GM21786 (cell line): ENCODE data around the gene ISYNA1.

Experiments
- ATAC-seq: cut with Tn5 transposase; IDR thresholded peaks from one replicate; pipeline ENCODE4 v1.9.1; 2021; ENCODE audit not compliant: unreplicated experiment

The ISYNA1 gene

GRCh38 chr19:18397242-18398202 lies 40.4 kb downstream of the ISYNA1 start, which contains the start of gene LRRC25:
TSS of gene LRRC25 (minus strand) at chr19:18397622. CDS start at chr19:18396963, 659 bp downstream.
- ATAC-seq: no peak

- ATAC-seq: no peak
These were observed 41.3 kb downstream of the ISYNA1 start for GRCh38 chr19:18396471-18397241.

GRCh38 chr19:18393836-18394235 lies 44.1 kb downstream of the ISYNA1 start:
- ATAC-seq: no peak

GRCh38 chr19:18392926-18393325 lies 45.0 kb downstream of the ISYNA1 start:
- ATAC-seq: no peak

GRCh38 chr19:18392417-18392816 lies 45.5 kb downstream of the ISYNA1 start:
- no peak for ATAC-seq

GRCh38 chr19:18391509-18392075 lies 46.3 kb downstream of the ISYNA1 start:
- ATAC-seq: no peak

GRCh38 chr19:18390065-18390907 lies 47.6 kb downstream of the ISYNA1 start:
- no peak for ATAC-seq

GRCh38 chr19:18389726-18390064 lies 48.2 kb downstream of the ISYNA1 start:
- no peak for ATAC-seq

GRCh38 chr19:18388960-18389725 lies 48.8 kb downstream of the ISYNA1 start:
- ATAC-seq: no peak

GRCh38 chr19:18388100-18388959 lies 49.6 kb downstream of the ISYNA1 start:
- peak; percentile 51 for ATAC-seq

- no peak for ATAC-seq
These were observed 51.2 kb downstream of the ISYNA1 start for GRCh38 chr19:18386543-18387271.

GRCh38 chr19:18385675-18386542 lies 52.0 kb downstream of the ISYNA1 start, which contains the start of gene GDF15:
TSS of gene GDF15 (plus strand) at chr19:18386158. CDS start at chr19:18386190, 32 bp downstream.
- ATAC-seq: no peak

GRCh38 chr19:18385359-18385674 lies 52.6 kb downstream of the ISYNA1 start:
- ATAC-seq: no peak

GRCh38 chr19:18384775-18385174 lies 53.2 kb downstream of the ISYNA1 start:
- ATAC-seq: no peak
